ENCODE results near the gene TACC3.

- no peak for TF ChIP-seq POLR2A (IDR thresholded peaks at IDR 0.05)
- no peak for TF ChIP-seq CTCF (IDR thresholded peaks at IDR 0.05)
Observed at GRCh38 chr4:1789552-1789951, 68.2 kb downstream of the TACC3 start.

All from adrenal gland (tissue), 5 donors.